ENCODE measurements around the gene USP36. TPM values are rescaled to one million over a fixed set of nuclear protein-coding genes. Genes with fewer than 3 reads are reported as not detected.
A peak's percentile ranks its signal among the peaks of the same experiment; 100 is the strongest.

The USP36 gene
- total and polyA plus RNA-seq, 9 of the 15 experiments (the other 6 are each of a cell fraction or from before 2014, with no cell fraction given): 6.4 to 72.8 (median 22.5) TPM

DNA sequence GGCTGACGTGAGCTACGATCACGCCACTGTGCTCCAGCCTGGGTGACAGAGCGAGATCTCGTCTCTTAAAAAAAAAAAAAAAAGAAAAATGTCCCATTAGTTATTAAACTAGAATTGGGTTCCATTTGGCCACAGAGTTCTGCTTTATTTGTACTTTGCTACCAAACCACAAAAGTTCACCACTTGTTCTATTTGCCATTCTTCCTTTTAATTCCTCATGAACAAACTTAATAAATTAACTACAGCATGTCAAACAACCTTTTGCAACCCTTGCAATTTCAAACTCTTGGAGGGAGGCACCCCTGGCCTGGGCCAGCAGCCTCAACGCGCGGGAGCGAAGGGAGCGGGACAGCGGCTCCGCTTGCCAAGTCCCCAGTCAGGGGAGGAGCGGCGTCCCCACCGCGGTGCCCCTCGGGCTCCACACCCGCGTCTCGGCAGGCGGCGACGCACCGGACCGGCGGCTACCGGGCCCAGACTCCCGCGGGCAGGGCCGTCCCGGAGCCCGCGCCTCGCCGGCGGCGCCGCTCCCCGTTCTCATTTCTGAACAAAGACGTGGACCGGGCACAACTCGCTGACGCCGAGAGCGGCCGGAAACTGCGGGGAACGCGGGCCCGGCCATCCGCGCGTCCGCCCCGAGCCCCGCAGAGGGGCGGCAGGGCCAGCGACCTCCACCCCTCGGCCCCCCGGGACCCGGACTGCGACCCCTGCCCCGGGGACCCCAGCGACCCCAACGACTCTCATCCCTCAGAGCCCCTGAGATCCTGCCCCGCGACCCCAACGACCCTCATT is 59.3 kb downstream of the USP36 start (continued):
- TF ChIP-seq, protein P1, sequence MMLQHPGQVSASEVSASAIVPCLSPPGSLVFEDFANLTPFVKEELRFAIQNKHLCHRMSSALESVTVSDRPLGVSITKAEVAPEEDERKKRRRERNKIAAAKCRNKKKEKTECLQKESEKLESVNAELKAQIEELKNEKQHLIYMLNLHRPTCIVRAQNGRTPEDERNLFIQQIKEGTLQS (IDR thresholded peaks at IDR 0.05): no peak
- TF ChIP-seq, protein P1 (CRISPR knock-in tag; conservative IDR thresholded peaks at IDR 0.05): no peak
- 0 out of 2 replicates have a peak, but pooled peaks have one; percentile 7 for TF ChIP-seq MAFF (IDR thresholded peaks at IDR 0.05; ENCODE audit: low read length)
- peak; percentile 61 for TF ChIP-seq CCNT2 (IDR thresholded peaks at IDR 0.05; ENCODE audit: borderline replicate concordance, extremely low read depth, insufficient read length, low read depth, low read length)
- TF ChIP-seq CXXC5 (CRISPR knock-in tag; IDR thresholded peaks at IDR 0.05): peak; percentile 24
- no peak for TF ChIP-seq MEF2A (IDR thresholded peaks at IDR 0.05; ENCODE audit: control insufficient read depth, low read depth, low read length)
- TF ChIP-seq MAFG (tag; conservative IDR thresholded peaks at IDR 0.05): 0 out of 2 replicates have a peak, but pooled peaks have one; percentile 33
- peak; percentile 19; the same call in 1 of the 2 replicates for TF ChIP-seq ZNF282 (CRISPR knock-in tag; IDR thresholded peaks at IDR 0.05)
- TF ChIP-seq ZNF584 (CRISPR knock-in tag; IDR thresholded peaks at IDR 0.05; ENCODE audit: low read depth): no peak
- TF ChIP-seq, protein P2, sequence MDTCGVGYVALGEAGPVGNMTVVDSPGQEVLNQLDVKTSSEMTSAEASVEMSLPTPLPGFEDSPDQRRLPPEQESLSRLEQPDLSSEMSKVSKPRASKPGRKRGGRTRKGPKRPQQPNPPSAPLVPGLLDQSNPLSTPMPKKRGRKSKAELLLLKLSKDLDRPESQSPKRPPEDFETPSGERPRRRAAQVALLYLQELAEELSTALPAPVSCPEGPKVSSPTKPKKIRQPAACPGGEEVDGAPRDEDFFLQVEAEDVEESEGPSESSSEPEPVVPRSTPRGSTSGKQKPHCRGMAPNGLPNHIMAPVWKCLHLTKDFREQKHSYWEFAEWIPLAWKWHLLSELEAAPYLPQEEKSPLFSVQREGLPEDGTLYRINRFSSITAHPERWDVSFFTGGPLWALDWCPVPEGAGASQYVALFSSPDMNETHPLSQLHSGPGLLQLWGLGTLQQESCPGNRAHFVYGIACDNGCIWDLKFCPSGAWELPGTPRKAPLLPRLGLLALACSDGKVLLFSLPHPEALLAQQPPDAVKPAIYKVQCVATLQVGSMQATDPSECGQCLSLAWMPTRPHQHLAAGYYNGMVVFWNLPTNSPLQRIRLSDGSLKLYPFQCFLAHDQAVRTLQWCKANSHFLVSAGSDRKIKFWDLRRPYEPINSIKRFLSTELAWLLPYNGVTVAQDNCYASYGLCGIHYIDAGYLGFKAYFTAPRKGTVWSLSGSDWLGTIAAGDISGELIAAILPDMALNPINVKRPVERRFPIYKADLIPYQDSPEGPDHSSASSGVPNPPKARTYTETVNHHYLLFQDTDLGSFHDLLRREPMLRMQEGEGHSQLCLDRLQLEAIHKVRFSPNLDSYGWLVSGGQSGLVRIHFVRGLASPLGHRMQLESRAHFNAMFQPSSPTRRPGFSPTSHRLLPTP (IDR thresholded peaks at IDR 0.05; ENCODE audit: borderline replicate concordance, extremely low read depth, insufficient read length): no peak
- TF ChIP-seq, protein P3, sequence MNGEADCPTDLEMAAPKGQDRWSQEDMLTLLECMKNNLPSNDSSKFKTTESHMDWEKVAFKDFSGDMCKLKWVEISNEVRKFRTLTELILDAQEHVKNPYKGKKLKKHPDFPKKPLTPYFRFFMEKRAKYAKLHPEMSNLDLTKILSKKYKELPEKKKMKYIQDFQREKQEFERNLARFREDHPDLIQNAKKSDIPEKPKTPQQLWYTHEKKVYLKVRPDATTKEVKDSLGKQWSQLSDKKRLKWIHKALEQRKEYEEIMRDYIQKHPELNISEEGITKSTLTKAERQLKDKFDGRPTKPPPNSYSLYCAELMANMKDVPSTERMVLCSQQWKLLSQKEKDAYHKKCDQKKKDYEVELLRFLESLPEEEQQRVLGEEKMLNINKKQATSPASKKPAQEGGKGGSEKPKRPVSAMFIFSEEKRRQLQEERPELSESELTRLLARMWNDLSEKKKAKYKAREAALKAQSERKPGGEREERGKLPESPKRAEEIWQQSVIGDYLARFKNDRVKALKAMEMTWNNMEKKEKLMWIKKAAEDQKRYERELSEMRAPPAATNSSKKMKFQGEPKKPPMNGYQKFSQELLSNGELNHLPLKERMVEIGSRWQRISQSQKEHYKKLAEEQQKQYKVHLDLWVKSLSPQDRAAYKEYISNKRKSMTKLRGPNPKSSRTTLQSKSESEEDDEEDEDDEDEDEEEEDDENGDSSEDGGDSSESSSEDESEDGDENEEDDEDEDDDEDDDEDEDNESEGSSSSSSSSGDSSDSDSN (IDR thresholded peaks at IDR 0.05; ENCODE audit: borderline replicate concordance in 1 of 2, low read depth in 2 of 2, low read length in 2 of 2): peak; percentile 59 to 86; a peak in 2 of 4 replicates
- TF ChIP-seq CHD1 (IDR thresholded peaks at IDR 0.05; ENCODE audit: low read length): peak; percentile 80
- no peak for TF ChIP-seq KDM4B (IDR thresholded peaks at IDR 0.05; ENCODE audit: borderline replicate concordance in 2 of 2, low read depth in 1 of 2)
- TF ChIP-seq ZFX (CRISPR knock-in tag; IDR thresholded peaks at IDR 0.05): peak; percentile 43
- no peak for TF ChIP-seq TEAD4 (IDR thresholded peaks at IDR 0.05; ENCODE audit: low read length)
- no peak for TF ChIP-seq TEAD4 (CRISPR knock-in tag; IDR thresholded peaks at IDR 0.05; ENCODE audit: borderline replicate concordance)
- TF ChIP-seq CHD2 (IDR thresholded peaks at IDR 0.05; ENCODE audit: low read depth, low read length): 0 out of 2 replicates have a peak, but pooled peaks have one; percentile 28
- peak; percentile 76 for TF ChIP-seq RBBP5 (IDR thresholded peaks at IDR 0.05; ENCODE audit: borderline replicate concordance, insufficient read depth, low read length, poor library complexity, severe bottlenecking)
- TF ChIP-seq ZNF232 (CRISPR knock-in tag; IDR thresholded peaks at IDR 0.05): no peak
- TF ChIP-seq ZNF24 (IDR thresholded peaks at IDR 0.05): no peak

Data from K562 (cell line).